ENCODE results near the gene COL26A1.
"Not testable (repeated sequence)": the region's sequence is repeated elsewhere in the genome, so short reads cannot be mapped to it uniquely, and the experiment has no call there.

COL26A1 gene

GRCh38 chr7:101550641-101551541, 188.2 kb downstream of the COL26A1 start:
- DNase-seq (ENCODE audit: low read depth in 2 of 2): no peak

- DNase-seq (ENCODE audit: low read depth in 2 of 2): no peak
These were observed 190.5 kb downstream of the COL26A1 start for GRCh38 chr7:101553018-101553770.

GRCh38 chr7:101553771-101554445, 191.2 kb downstream of the COL26A1 start:
- no peak for DNase-seq (ENCODE audit: low read depth in 2 of 2)

- no peak for DNase-seq (ENCODE audit: low read depth in 2 of 2)
These were observed 192.1 kb downstream of the COL26A1 start for GRCh38 chr7:101554584-101555268.

- DNase-seq (ENCODE audit: low read depth in 2 of 2): no peak
These were observed 192.7 kb downstream of the COL26A1 start for GRCh38 chr7:101555269-101555920.

- DNase-seq (ENCODE audit: low read depth in 2 of 2): no peak
These were observed 193.2 kb downstream of the COL26A1 start for GRCh38 chr7:101555921-101556275.

GRCh38 chr7:101556453-101556968, 193.8 kb downstream of the COL26A1 start:
- no peak for DNase-seq (ENCODE audit: low read depth in 2 of 2)

- no peak for DNase-seq (ENCODE audit: low read depth in 2 of 2)
These were observed 194.7 kb downstream of the COL26A1 start for GRCh38 chr7:101557421-101557820.

- no peak for DNase-seq (ENCODE audit: low read depth in 2 of 2)
These were observed 195.5 kb downstream of the COL26A1 start for GRCh38 chr7:101557978-101558741.

GRCh38 chr7:101558742-101559325, 196.2 kb downstream of the COL26A1 start:
- DNase-seq (ENCODE audit: low read depth in 2 of 2): no peak

GRCh38 chr7:101559586-101559985, 196.9 kb downstream of the COL26A1 start:
- DNase-seq (ENCODE audit: low read depth in 2 of 2): no peak

GRCh38 chr7:101560021-101560420, 197.3 kb downstream of the COL26A1 start:
- not testable (repeated sequence) for DNase-seq (ENCODE audit: low read depth in 2 of 2)

GRCh38 chr7:101560856-101561255, 198.2 kb downstream of the COL26A1 start:
- DNase-seq (ENCODE audit: low read depth in 2 of 2): no peak

- DNase-seq (ENCODE audit: low read depth in 2 of 2): not testable (repeated sequence)
These were observed 198.6 kb downstream of the COL26A1 start for GRCh38 chr7:101561293-101561692.

GRCh38 chr7:101562531-101563197, 200.0 kb downstream of the COL26A1 start:
- DNase-seq (ENCODE audit: low read depth in 2 of 2): no peak

GRCh38 chr7:101563198-101563901, 200.7 kb downstream of the COL26A1 start:
- DNase-seq (ENCODE audit: low read depth in 2 of 2): no peak

GRCh38 chr7:101563943-101564777, 201.5 kb downstream of the COL26A1 start:
- DNase-seq (ENCODE audit: low read depth in 2 of 2): no peak

GRCh38 chr7:101564778-101565211, 202.1 kb downstream of the COL26A1 start:
- DNase-seq (ENCODE audit: low read depth in 2 of 2): no peak

Data from stimulated activated CD8-positive, alpha-beta memory T cell treated with anti-CD3 and anti-CD28 coated beads, Interleukin-7, amount 100 ng/mL, for 1 hour (primary cell).